SU-DHL-6 (cell line): ENCODE measurements around the gene CRK.

Experiments
- H2AFZ ChIP-seq: fragments of 200-600 bp; sonication (generic); 2 replicates; pipeline ENCODE4 v1.6.1; 2014; ENCODE audit warnings: low read depth, mild to moderate bottlenecking, moderate library complexity, mixed read lengths, antibody characterized with exemption, low read length; ENCODE audit not compliant: severe bottlenecking
- H3F3A ChIP-seq: fragments of 200-600 bp; shearing (Covaris generic); 2 replicates; pipeline ENCODE4 v1.6.0; 2016; ENCODE audit warnings: antibody characterized with exemption, mild to moderate bottlenecking; ENCODE audit not compliant: insufficient read depth
- H3K27ac ChIP-seq: fragments of 200-600 bp; sonication (generic); 2 replicates; pipeline ENCODE4 v1.5.1; 2016; ENCODE audit warnings: low read depth, mild to moderate bottlenecking, low read length, moderate library complexity, mixed read lengths
- H3K27me3 ChIP-seq: fragments of 200-600 bp; sonication (generic), shearing (Covaris generic); 2 replicates; pipeline ENCODE4 v1.6.0; 2014; ENCODE audit warnings: mild to moderate bottlenecking, low read length
- H3K36me3 ChIP-seq: fragments of 200-600 bp; sonication (generic); 2 replicates; pipeline ENCODE4 v1.6.1; 2014; ENCODE audit warnings: mild to moderate bottlenecking, low read length, mixed read lengths
- H3K4me2 ChIP-seq: fragments of 300-600, 200-600 bp; shearing (Covaris generic), sonication (generic); 2 replicates; pipeline ENCODE4 v1.6.0; 2014; ENCODE audit warnings: low read length, low read depth, mild to moderate bottlenecking; ENCODE audit not compliant: poor library complexity, severe bottlenecking
- H3K4me3 ChIP-seq: fragments of 200-600 bp; sonication (generic); 2 replicates; pipeline ENCODE4 v1.5.1; 2014; ENCODE audit warnings: antibody characterized with exemption, low read length, mild to moderate bottlenecking, mixed read lengths; ENCODE audit not compliant: insufficient read depth, poor library complexity, severe bottlenecking
- H3K79me2 ChIP-seq: fragments of 200-600 bp; sonication (generic); 2 replicates; pipeline ENCODE4 v1.6.1; 2014; ENCODE audit warnings: mild to moderate bottlenecking, low read length, moderate library complexity; ENCODE audit not compliant: insufficient read depth
- H3K9ac ChIP-seq: fragments of 200-600 bp; sonication (generic); 2 replicates; pipeline ENCODE4 v1.7.0; 2014; ENCODE audit warnings: mild to moderate bottlenecking, low read length
- H3K9me2 ChIP-seq: fragments of 200-600 bp; sonication (generic); replicated peaks from 2 replicates; pipeline ENCODE4 v1.6.1; 2014; ENCODE audit warnings: low read length; ENCODE audit not compliant: insufficient read depth
- H3K9me3 ChIP-seq: fragments of 200-600 bp; sonication (generic); 2 replicates; pipeline ENCODE4 v1.6.1; 2014; ENCODE audit warnings: low read length, mixed read lengths; ENCODE audit not compliant: insufficient read depth
- H4K20me1 ChIP-seq: fragments of 200-600 bp; sonication (generic); 2 replicates; pipeline ENCODE4 v1.6.1; 2014; ENCODE audit warnings: low read depth, mild to moderate bottlenecking, antibody characterized with exemption, low read length, moderate library complexity, mixed read lengths
- EZH2phosphoT487 ChIP-seq: fragments of 200-600 bp; sonication (generic), shearing (Covaris generic); conservative IDR thresholded peaks from 2 replicates; pipeline ENCODE4 v1.6.1; 2018; ENCODE audit warnings: mild to moderate bottlenecking, antibody characterized with exemption, low read length, moderate library complexity, mixed read lengths
- TF ChIP-seq, protein P1 (sequence below): fragments of 200-600 bp; sonication (generic); IDR thresholded peaks from one replicate; pipeline ENCODE4 v1.5.1; 2017; ENCODE audit warnings: antibody characterized with exemption, mild to moderate bottlenecking, low read length, moderate library complexity; ENCODE audit not compliant: insufficient read depth, poor library complexity, severe bottlenecking

The CRK gene

DNA sequence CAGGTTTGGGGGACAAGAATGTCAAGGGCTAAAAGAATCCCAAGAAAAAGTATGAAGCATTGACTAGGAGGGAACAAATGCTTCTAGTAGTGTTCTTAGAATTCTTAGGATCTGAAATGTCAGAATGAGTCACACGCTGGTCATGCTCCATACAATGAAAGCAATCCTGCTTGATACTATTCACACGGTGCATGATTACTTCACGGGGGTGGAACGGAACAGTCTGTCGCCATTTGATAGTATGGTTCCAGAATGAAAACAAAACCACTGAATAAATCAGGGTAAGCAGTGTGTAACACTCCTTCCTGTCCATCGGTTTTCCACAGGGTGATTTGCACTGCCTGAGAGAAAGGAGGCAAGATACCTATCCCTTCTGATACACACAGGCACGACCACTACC lies 33.1 kb downstream of the CRK start:
- peaks cover 3% of the 10 kb centered on the region for H3K79me2 ChIP-seq
- no peak overlapping the region for H3K27ac ChIP-seq

DNA sequence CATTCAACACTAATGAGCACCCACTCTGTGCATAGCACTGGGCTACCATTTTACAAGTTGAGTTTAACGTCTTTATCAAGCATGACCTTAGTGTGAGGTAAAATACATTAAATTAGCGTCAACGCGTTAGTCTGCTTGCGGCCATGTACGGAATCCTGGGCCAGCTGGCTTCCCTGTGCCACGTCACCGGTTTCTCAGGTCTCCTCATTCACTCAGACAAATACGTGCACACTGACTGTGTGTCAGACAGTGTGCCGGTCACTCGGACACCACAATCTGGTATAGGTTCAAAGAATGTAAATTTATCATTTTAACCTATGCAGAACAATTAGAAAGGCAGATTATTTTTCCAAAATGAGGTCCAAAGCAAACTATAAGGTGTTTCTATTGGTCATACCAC lies 34.6 kb downstream of the CRK start:
- no peak overlapping the region for H3K27ac ChIP-seq
- 0 out of 2 replicates have a peak, but pooled peaks cover 2% of the 10 kb centered on the region for H3K36me3 ChIP-seq
- H3K9ac ChIP-seq, result no peak overlapping the region
- no peaks in the 10 kb centered on the region for H3K9me2 ChIP-seq
- no peak overlapping the region for H2AFZ ChIP-seq
- no peaks in the 10 kb centered on the region for H3K9me3 ChIP-seq
- peaks cover 5% of the 10 kb centered on the region for H3F3A ChIP-seq
- no peak for TF ChIP-seq EZH2phosphoT487
- TF ChIP-seq, protein P1, sequence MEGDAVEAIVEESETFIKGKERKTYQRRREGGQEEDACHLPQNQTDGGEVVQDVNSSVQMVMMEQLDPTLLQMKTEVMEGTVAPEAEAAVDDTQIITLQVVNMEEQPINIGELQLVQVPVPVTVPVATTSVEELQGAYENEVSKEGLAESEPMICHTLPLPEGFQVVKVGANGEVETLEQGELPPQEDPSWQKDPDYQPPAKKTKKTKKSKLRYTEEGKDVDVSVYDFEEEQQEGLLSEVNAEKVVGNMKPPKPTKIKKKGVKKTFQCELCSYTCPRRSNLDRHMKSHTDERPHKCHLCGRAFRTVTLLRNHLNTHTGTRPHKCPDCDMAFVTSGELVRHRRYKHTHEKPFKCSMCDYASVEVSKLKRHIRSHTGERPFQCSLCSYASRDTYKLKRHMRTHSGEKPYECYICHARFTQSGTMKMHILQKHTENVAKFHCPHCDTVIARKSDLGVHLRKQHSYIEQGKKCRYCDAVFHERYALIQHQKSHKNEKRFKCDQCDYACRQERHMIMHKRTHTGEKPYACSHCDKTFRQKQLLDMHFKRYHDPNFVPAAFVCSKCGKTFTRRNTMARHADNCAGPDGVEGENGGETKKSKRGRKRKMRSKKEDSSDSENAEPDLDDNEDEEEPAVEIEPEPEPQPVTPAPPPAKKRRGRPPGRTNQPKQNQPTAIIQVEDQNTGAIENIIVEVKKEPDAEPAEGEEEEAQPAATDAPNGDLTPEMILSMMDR, result no peak
- no peaks in the 10 kb centered on the region for H3K27me3 ChIP-seq
- peaks cover 3% of the 10 kb centered on the region for H3K79me2 ChIP-seq
- no peaks in the 10 kb centered on the region for H4K20me1 ChIP-seq
- no peak overlapping the region for H3K4me3 ChIP-seq
- no peak overlapping the region for H3K4me2 ChIP-seq

More for the DNA sequence above, 33.1 kb downstream of the CRK start:
- Histone ChIP-seq H3K9me2 (no peaks in the 10 kb centered on the region), H3K9me3 (no peaks in the 10 kb centered on the region), H3K36me3 (0 out of 2 replicates have a peak, but pooled peaks cover 2% of the 10 kb centered on the region), H3K9ac (no peak overlapping the region), H4K20me1 (no peaks in the 10 kb centered on the region), H3K4me2 (no peak overlapping the region), H2AFZ (no peak overlapping the region), H3K4me3 (no peak overlapping the region), H3F3A (peaks cover 5% of the 10 kb centered on the region), H3K27me3 (no peaks in the 10 kb centered on the region)
- TF ChIP-seq, protein P1, result no peak
- TF ChIP-seq EZH2phosphoT487, result no peak

DNA sequence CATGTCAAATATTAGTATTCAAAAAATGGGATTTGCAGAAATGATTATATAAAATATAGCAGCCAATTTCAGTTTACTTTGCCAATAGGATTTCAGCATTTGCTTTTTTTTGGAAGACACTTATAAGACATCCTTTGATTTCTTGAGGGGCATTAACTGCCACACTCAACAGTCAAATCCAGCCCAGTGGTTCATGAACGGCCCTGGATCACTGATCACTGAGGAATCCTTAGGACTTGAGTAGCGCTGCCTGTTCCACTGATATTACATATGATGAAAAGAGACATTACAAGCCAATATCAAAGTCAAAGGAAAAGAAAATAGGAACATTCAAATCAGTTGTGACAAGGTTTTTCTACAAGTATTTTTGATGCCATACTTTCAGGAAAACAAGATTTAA lies 35.1 kb downstream of the CRK start:
- Histone ChIP-seq H2AFZ (no peak overlapping the region), H3K79me2 (peaks cover 3% of the 10 kb centered on the region), H3K36me3 (0 out of 2 replicates have a peak, but pooled peaks cover 2% of the 10 kb centered on the region), H3K4me3 (no peak overlapping the region), H4K20me1 (no peaks in the 10 kb centered on the region), H3F3A (peaks cover 5% of the 10 kb centered on the region), H3K27me3 (no peaks in the 10 kb centered on the region), H3K9ac (no peak overlapping the region), H3K9me3 (no peaks in the 10 kb centered on the region), H3K27ac (no peak overlapping the region), H3K4me2 (no peak overlapping the region), H3K9me2 (no peaks in the 10 kb centered on the region)
- no peak for TF ChIP-seq EZH2phosphoT487
- TF ChIP-seq, protein P1, result no peak
